HUDEP-2 (cell line): ENCODE data around the gene PARD6B.
A peak's percentile ranks its signal among the peaks of the same experiment; 100 is the strongest.

ENCODE experiments used
- DNase-seq, 76 experiments: peaks; one replicate each; lab custom pipeline; 2025; ENCODE audit not compliant: unreplicated experiment in 76 of 76; lab: John Stamatoyannopoulos, UW

PARD6B gene

GRCh38 chr20:50721881-50722281 is 9.5 kb upstream of the PARD6B start:
- DNase-seq, result no peak

- no peak for DNase-seq
Observed at GRCh38 chr20:50722424-50723155, 8.8 kb upstream of the PARD6B start.

GRCh38 chr20:50723672-50724071 is 7.7 kb upstream of the PARD6B start:
- DNase-seq, result no peak

GRCh38 chr20:50724112-50724725 is 7.2 kb upstream of the PARD6B start:
- no peak for DNase-seq

DNA sequence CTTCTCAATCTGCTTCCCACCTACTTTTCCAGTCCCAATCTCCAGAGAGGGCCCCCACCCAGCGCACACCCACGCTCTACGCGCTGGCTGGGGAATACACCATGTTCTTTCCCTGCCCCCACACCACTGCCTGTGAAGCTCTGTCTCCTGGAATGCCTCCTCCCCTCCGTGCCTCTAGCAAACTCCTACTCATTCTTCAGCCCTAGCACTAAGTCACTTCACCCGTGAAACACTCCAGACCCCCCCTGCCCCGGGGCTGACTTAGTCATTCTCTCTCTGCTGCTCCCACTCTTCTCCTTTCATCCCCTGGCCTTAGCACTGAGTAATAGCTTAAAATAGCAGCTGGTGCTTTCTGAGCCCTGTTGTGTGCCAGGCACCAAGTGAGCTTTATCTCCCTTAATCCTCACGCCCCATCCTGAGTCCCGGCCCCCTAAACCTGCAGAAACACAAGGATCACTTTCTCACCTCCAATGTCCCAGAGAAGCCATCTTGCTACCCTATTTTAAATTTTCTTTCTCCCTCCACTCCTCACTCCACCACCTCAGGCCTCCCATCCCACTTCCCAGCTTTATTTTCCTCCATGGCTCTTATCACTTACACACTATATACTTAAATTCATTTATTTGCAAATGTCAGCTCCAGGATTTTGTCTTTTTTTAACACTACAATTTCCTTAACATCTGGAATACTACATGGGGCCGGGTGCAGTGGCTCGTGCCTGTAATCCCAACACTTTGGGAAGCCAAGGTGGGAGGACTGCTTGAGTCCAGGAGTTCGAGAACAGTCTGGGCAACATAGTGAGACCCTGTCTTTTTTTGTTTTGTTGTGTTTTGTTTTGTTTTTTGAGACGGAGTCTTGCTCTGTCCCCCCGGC is 6.3 kb upstream of the PARD6B start:
- DNase-seq, result peak in 15 of 76 experiments; percentile 8 to 69 (median 34)

DNA sequence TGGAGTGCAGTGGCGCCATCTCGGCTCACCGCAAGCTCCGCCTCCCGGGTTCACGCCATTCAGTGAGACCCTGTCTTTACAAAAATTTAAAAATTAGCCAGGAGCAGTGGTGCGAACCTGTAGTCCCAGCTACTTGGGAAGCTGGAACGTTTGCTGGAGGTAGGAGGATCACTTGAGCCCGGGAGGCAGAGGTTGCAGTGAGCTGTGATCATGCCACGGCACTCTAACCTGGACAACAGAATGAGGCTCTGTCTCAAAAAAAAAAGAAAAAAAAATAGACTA is 5.7 kb upstream of the PARD6B start:
- no peak for DNase-seq

DNA sequence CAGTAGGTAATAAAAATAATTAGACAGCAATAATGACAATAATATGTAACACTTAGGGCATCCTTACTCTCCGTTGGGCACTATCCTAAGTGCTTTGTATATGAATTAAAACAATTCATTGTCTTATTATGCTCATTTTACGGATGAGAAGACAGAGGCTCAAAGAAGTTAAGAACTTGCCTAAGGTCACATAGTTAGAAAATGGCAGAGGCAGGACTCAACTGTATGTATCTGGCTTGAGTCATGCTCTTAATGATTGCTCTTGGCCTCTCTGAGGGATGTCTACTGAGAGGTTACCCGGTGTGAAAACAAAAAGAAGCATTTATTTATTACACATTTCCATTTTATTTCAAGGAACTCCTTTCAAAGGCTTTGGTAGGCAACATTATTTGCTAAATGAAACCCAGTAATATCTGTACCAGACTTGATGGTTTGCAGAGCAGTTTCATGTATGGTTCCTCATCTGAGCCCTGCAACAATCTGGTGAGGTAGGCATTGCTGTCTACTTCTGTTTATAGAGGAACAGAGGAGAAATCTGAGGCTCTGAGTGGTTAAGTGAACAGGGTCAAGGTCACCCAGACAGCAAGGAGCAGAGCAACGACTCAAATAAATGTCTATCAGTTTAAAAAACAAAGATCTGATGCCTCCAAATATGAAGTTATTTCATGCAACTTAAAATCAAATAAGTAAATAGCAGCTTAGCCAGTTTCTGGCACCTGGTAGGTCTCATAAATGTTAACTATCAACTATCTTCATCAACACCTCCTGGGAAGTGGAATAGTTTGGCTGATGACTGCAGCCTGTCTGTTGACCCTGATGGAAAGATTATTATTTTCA is 4.2 kb upstream of the PARD6B start:
- DNase-seq, result no peak

GRCh38 chr20:50727792-50728485 is 3.4 kb upstream of the PARD6B start:
- no peak for DNase-seq

- DNase-seq, result no peak
Observed at GRCh38 chr20:50728486-50728980, 2.8 kb upstream of the PARD6B start.

DNA sequence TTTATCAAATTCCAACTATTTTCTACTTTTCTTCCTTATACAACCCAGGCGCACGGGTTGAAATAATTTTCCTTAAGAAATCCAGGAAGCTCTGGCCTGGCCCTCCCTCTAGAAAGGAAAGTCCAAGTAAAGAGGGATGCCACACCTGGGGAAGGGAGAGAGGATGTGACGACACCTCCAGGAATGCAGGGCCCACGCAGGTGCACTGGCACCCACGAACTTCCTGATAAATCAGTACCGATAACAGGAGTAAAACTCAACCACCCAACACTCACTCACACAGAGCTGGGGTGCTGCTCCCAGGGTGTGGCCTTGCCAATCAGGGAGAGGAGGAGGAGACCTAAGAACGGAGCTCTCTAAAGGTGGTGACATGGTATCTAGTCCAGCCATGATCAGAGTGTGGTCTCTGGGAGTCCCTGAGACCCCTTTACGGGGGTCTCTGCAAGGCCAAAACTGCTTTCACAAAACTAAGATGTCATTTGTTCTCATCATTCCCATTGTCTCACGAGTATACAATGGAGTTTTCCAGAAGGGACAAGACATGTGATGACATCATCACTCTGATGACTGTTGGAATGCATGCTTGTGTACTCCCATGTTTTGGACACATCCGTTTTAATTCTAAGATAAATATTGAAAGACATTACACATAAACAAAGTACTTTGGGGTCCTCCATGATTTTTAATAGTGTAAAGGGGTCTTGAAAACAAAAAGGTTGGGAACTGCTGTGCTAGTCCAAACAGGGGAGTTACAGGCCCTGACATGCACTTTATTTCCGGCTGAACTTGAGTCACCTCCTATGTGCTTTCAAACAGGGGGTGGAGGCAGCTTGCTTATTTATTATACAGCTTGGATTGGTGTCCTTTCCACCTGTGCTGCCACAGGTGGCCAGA is 2.2 kb upstream of the PARD6B start:
- no peak for DNase-seq

DNA sequence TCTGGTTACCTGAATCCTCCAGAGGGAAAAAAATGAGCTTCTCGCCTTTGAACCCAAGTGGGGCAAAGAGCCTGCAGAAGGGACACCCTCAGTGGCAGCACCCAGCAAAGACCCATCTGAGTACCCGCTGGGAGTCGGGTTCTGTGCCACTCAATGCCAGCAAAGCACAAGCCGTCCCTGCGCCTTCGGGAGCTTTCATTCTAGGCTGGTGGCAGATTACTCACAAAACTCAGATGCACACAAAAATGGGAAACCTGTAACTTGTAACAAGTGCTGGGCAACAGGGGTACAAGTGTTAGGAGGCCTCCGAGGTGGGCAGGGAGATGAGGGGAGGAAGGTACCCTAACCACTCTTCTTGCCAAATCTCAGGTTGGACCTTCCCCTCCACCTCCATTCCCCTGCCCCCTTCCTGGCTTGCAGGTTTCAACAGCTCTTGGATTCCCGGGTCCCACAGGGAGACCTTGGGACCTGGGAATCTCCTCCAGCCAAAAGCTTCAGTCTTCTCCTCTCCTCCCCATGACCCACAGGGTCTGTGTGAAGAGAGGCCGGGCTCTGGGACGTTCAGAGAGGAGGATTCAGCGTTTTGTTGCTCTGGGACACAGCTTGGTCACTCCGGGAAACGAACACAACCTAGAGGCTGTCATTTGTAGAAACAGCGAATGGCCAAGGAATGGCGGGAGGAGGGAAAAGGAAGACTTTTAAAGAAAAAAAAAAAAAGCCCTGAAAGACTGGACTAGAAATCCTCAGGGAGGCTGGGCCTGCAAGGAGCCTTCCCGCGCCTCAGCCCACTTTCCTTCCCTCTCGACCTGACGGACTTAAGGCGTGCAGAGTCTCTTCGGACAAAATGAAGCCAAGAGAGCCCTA is 1.2 kb upstream of the PARD6B start:
- DNase-seq, result no peak

- peak in 1 of 76 experiments; percentile 53 for DNase-seq
Observed at GRCh38 chr20:50730765-50731054, 670 bp upstream of the PARD6B start.

GRCh38 chr20:50731930-50732690 is 730 bp downstream of the PARD6B start:
- no peak for DNase-seq

DNA sequence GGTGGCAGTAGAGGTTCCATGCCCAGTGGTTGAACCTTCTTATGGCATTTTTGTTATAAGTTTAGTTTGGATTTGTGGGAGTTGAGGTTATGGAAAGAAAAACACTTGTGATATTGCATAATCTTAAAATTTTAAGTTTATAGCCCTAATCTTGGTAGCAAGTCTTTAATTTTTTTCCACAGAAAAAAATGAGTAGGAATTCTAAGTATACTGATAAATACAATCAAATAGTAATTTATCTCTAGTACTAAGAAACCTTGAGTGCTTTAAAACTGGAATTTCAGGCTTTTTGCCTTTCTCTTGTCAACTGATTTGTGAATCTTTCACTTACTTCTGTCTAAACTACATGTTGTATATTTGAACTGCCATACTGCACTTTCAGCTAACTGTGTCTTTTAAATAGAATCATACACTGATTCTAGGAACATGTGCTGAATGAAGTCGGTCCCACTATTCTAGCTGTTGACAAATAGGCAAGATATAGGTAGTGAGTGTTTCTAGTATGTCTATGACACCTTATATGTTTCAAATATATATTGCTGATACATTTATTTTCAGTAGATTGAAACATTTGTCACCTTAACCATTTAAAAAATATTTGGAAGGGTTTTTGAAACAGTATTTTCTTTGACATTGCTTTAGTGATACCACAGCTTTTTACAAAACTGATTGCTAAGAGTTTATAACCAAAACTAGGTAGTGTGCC is 2.4 kb downstream of the PARD6B start:
- no peak for DNase-seq

- no peak for DNase-seq
Observed at GRCh38 chr20:50734730-50735679, 3.6 kb downstream of the PARD6B start.

- DNase-seq, result peak in 2 of 76 experiments; percentile 8 to 20
Observed at GRCh38 chr20:50735813-50736212, 4.4 kb downstream of the PARD6B start.
